ENCODE measurements around the gene TRERF1. TPM values are rescaled to one million over a fixed set of nuclear protein-coding genes. Genes with fewer than 3 reads are reported as not detected.

Gene TRERF1
- total RNA-seq, 1 experiment from 2014 or later: 22.3 TPM

DNA sequence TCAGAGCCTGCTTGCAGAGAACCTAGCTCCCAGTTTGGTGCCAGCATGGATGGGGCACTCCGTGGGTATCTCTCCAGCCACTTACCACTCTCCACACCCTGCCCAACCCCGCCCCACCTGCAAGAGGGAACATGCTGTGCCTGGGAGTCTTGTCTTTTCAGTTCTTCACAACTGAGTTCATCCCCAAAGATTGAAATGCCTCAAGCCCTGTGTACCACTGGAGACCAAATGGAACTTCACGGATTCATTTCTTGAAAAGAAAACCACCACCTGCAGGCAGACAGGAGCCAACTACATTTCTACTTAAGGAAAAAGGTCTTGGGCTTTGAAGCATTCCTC, 50.1 kb downstream of the TRERF1 start:
- Mint-ChIP-seq H3K4me1 (peaks cover 62% of the 10 kb centered on the region), H3K27ac (no peak overlapping the region), H3K4me3 (no peak overlapping the region), H3K27me3 (ENCODE audit: low read depth) (no peaks in the 10 kb centered on the region), H3K9me3 (no peaks in the 10 kb centered on the region), H3K36me3 (no peaks in the 10 kb centered on the region)
- ATAC-seq: no peak
- ChIA-PET CTCF (interaction anchor here (1.1 to 1.4 kb wide), 2 partner anchors 11 to 162 kb away, joined by 3 read pairs; partner anchors contain the start of gene UBR2), POLR2A (no interaction called here)
- DNase-seq (ENCODE audit: low spot score): no peak
- no peak for TF ChIP-seq FOXK1 (CRISPR knock-in tag; IDR thresholded peaks at IDR 0.05)
- no peak for TF ChIP-seq GTF2I (CRISPR knock-in tag; conservative IDR thresholded peaks at IDR 0.05)
- TF ChIP-seq GABPB1 (CRISPR knock-in tag; IDR thresholded peaks at IDR 0.05): no peak
- no peak for TF ChIP-seq NR1H2 (CRISPR knock-in tag; IDR thresholded peaks at IDR 0.05)
- no peak for TF ChIP-seq ZNF671 (CRISPR knock-in tag; IDR thresholded peaks at IDR 0.05)
- TF ChIP-seq, protein P1, sequence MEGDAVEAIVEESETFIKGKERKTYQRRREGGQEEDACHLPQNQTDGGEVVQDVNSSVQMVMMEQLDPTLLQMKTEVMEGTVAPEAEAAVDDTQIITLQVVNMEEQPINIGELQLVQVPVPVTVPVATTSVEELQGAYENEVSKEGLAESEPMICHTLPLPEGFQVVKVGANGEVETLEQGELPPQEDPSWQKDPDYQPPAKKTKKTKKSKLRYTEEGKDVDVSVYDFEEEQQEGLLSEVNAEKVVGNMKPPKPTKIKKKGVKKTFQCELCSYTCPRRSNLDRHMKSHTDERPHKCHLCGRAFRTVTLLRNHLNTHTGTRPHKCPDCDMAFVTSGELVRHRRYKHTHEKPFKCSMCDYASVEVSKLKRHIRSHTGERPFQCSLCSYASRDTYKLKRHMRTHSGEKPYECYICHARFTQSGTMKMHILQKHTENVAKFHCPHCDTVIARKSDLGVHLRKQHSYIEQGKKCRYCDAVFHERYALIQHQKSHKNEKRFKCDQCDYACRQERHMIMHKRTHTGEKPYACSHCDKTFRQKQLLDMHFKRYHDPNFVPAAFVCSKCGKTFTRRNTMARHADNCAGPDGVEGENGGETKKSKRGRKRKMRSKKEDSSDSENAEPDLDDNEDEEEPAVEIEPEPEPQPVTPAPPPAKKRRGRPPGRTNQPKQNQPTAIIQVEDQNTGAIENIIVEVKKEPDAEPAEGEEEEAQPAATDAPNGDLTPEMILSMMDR (IDR thresholded peaks at IDR 0.05): no peak
- no peak for TF ChIP-seq NFE2L1 (CRISPR knock-in tag; IDR thresholded peaks at IDR 0.05)

DNA sequence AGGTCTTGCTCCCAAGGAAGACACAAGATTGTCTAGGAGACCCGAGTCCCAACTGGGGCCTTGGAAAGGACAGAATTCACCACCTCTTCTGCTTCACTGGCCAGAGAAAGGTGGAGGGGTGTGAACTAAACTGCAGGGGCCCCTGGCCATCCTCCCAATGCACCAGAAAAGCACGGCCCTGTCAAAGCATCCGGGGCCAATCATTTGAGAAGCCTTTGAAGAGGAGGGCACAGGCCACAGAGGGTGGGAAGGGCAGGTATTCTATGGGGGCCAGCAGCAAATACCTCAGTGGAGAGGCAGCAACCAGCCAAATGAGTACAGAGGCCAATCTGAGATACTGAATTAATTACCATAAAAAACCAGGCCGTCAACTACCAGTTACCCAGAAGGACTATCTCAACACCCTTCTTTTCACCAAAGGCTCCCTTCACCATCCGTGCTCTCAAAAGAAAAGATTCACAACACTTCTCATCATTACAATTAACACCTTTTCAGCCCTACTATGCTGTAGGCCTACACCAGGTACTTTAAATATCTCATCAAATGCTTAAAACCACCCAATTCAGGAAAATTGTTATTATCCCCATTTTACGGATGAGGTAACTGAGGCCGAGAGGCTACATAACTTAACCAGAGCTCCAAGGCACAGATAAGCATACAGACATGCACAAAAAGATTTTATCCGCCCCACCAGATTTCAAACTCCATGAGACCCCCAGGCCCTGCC, 50.7 kb downstream of the TRERF1 start:
- no peaks in the 10 kb centered on the region for H3K36me3 Mint-ChIP-seq
- no peak overlapping the region for H3K27ac Mint-ChIP-seq
- no peaks in the 10 kb centered on the region for H3K27me3 Mint-ChIP-seq (ENCODE audit: low read depth)
- no peak for DNase-seq (ENCODE audit: low spot score)
- no peak overlapping the region for H3K4me3 Mint-ChIP-seq
- TF ChIP-seq, protein P2, sequence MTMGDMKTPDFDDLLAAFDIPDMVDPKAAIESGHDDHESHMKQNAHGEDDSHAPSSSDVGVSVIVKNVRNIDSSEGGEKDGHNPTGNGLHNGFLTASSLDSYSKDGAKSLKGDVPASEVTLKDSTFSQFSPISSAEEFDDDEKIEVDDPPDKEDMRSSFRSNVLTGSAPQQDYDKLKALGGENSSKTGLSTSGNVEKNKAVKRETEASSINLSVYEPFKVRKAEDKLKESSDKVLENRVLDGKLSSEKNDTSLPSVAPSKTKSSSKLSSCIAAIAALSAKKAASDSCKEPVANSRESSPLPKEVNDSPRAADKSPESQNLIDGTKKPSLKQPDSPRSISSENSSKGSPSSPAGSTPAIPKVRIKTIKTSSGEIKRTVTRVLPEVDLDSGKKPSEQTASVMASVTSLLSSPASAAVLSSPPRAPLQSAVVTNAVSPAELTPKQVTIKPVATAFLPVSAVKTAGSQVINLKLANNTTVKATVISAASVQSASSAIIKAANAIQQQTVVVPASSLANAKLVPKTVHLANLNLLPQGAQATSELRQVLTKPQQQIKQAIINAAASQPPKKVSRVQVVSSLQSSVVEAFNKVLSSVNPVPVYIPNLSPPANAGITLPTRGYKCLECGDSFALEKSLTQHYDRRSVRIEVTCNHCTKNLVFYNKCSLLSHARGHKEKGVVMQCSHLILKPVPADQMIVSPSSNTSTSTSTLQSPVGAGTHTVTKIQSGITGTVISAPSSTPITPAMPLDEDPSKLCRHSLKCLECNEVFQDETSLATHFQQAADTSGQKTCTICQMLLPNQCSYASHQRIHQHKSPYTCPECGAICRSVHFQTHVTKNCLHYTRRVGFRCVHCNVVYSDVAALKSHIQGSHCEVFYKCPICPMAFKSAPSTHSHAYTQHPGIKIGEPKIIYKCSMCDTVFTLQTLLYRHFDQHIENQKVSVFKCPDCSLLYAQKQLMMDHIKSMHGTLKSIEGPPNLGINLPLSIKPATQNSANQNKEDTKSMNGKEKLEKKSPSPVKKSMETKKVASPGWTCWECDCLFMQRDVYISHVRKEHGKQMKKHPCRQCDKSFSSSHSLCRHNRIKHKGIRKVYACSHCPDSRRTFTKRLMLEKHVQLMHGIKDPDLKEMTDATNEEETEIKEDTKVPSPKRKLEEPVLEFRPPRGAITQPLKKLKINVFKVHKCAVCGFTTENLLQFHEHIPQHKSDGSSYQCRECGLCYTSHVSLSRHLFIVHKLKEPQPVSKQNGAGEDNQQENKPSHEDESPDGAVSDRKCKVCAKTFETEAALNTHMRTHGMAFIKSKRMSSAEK (CRISPR knock-in tag; IDR thresholded peaks at IDR 0.05; ENCODE audit: borderline replicate concordance): no peak
- no peak for TF ChIP-seq TCF7 (CRISPR knock-in tag; IDR thresholded peaks at IDR 0.05; ENCODE audit: low read depth)
- TF ChIP-seq ZNF138 (CRISPR knock-in tag; conservative IDR thresholded peaks at IDR 0.05): no peak
- TF ChIP-seq, protein P3, sequence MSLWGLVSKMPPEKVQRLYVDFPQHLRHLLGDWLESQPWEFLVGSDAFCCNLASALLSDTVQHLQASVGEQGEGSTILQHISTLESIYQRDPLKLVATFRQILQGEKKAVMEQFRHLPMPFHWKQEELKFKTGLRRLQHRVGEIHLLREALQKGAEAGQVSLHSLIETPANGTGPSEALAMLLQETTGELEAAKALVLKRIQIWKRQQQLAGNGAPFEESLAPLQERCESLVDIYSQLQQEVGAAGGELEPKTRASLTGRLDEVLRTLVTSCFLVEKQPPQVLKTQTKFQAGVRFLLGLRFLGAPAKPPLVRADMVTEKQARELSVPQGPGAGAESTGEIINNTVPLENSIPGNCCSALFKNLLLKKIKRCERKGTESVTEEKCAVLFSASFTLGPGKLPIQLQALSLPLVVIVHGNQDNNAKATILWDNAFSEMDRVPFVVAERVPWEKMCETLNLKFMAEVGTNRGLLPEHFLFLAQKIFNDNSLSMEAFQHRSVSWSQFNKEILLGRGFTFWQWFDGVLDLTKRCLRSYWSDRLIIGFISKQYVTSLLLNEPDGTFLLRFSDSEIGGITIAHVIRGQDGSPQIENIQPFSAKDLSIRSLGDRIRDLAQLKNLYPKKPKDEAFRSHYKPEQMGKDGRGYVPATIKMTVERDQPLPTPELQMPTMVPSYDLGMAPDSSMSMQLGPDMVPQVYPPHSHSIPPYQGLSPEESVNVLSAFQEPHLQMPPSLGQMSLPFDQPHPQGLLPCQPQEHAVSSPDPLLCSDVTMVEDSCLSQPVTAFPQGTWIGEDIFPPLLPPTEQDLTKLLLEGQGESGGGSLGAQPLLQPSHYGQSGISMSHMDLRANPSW (CRISPR knock-in tag; conservative IDR thresholded peaks at IDR 0.05; ENCODE audit: low read depth): no peak
- no peak for TF ChIP-seq NFATC4 (CRISPR knock-in tag; IDR thresholded peaks at IDR 0.05)
- no peak for TF ChIP-seq ZNF263 (CRISPR knock-in tag; IDR thresholded peaks at IDR 0.05; ENCODE audit: low read depth)
- no peak for TF ChIP-seq ESRRA (CRISPR knock-in tag; IDR thresholded peaks at IDR 0.05; ENCODE audit: borderline replicate concordance)
- no peak for TF ChIP-seq SMAD4 (CRISPR knock-in tag; IDR thresholded peaks at IDR 0.05)
- no peak for TF ChIP-seq NR2C2 (CRISPR knock-in tag; IDR thresholded peaks at IDR 0.05)
- TF ChIP-seq, protein P4, sequence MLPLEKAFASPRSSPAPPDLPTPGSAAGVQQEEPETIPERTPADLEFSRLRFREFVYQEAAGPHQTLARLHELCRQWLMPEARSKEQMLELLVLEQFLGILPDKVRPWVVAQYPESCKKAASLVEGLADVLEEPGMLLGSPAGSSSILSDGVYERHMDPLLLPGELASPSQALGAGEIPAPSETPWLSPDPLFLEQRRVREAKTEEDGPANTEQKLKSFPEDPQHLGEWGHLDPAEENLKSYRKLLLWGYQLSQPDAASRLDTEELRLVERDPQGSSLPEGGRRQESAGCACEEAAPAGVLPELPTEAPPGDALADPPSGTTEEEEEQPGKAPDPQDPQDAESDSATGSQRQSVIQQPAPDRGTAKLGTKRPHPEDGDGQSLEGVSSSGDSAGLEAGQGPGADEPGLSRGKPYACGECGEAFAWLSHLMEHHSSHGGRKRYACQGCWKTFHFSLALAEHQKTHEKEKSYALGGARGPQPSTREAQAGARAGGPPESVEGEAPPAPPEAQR (CRISPR knock-in tag; IDR thresholded peaks at IDR 0.05): no peak
- TF ChIP-seq JAZF1 (CRISPR knock-in tag; IDR thresholded peaks at IDR 0.05): no peak
- no peak for TF ChIP-seq MYBL2 (CRISPR knock-in tag; IDR thresholded peaks at IDR 0.05)
- TF ChIP-seq PRRX2 (CRISPR knock-in tag; IDR thresholded peaks at IDR 0.05): no peak
- no peak for TF ChIP-seq TEAD4 (CRISPR knock-in tag; IDR thresholded peaks at IDR 0.05)
- TF ChIP-seq, protein P5, sequence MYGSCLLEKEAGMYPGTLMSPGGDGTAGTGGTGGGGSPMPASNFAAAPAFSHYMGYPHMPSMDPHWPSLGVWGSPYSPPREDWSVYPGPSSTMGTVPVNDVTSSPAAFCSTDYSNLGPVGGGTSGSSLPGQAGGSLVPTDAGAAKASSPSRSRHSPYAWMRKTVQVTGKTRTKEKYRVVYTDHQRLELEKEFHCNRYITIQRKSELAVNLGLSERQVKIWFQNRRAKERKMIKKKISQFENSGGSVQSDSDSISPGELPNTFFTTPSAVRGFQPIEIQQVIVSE (CRISPR knock-in tag; IDR thresholded peaks at IDR 0.05; ENCODE audit: borderline replicate concordance): no peak
- no peak for TF ChIP-seq NR3C1 (CRISPR knock-in tag; conservative IDR thresholded peaks at IDR 0.05; ENCODE audit: low read depth)
- no peak for TF ChIP-seq ZNF121 (CRISPR knock-in tag; IDR thresholded peaks at IDR 0.05)
- no peaks in the 10 kb centered on the region for H3K9me3 Mint-ChIP-seq
- POLR2A ChIA-PET: no interaction called here
- H3K4me1 Mint-ChIP-seq: peaks cover 59% of the 10 kb centered on the region
- no peak for ATAC-seq
- CTCF ChIA-PET: interaction anchor here (1.1 to 1.4 kb wide), 2 partner anchors 11 to 163 kb away, joined by 3 read pairs; partner anchors contain the start of gene UBR2

Measured in WTC11 (cell line).